T-helper 2 cell treated with Interferon-gamma antibody and Interleukin-4, amounts not matched to agents 5 μg/mL and 100 μg/mL, for 36 hours (primary cell): ENCODE measurements around the gene GBGT1.

Experiments
- DNase-seq: peaks from one replicate; pipeline ENCODE4 v3.0.0; 2021; ENCODE audit warnings: low spot score
- H3K27ac Mint-ChIP-seq: one replicate; pipeline ENCODE4 v1.8.0; 2021; ENCODE audit warnings: mild to moderate bottlenecking, mixed read lengths
- H3K27me3 Mint-ChIP-seq: one replicate; pipeline ENCODE4 v1.8.0; 2021; ENCODE audit warnings: low read depth, mixed read lengths
- H3K36me3 Mint-ChIP-seq: one replicate; pipeline ENCODE4 v1.8.0; 2021; ENCODE audit warnings: low read depth, mixed read lengths
- H3K4me1 Mint-ChIP-seq: one replicate; pipeline ENCODE4 v1.8.0; 2021; ENCODE audit warnings: low read depth, mixed read lengths
- H3K4me3 Mint-ChIP-seq: one replicate; pipeline ENCODE4 v1.8.0; 2022; ENCODE audit warnings: mild to moderate bottlenecking, moderate library complexity, mixed read lengths
- H3K9me3 Mint-ChIP-seq: one replicate; pipeline ENCODE4 v1.8.0; 2021; ENCODE audit warnings: mixed read lengths

GBGT1 gene

GRCh38 chr9:133139246-133140173, 24.2 kb downstream of the GBGT1 start:
- Mint-ChIP-seq H3K27me3 (no peaks in the 10 kb centered on the region), H3K27ac (peak overlapping the region; percentile 80), H3K36me3 (peaks cover 6% of the 10 kb centered on the region), H3K4me1 (peaks cover 56% of the 10 kb centered on the region), H3K9me3 (no peaks in the 10 kb centered on the region), H3K4me3 (no peak overlapping the region)
- DNase-seq, result no peak

GRCh38 chr9:133137451-133138231, 26.1 kb downstream of the GBGT1 start:
- H3K4me1 Mint-ChIP-seq, result peaks cover 55% of the 10 kb centered on the region
- H3K27ac Mint-ChIP-seq, result peak overlapping the region; percentile 100
- no peak for DNase-seq
- H3K27me3 Mint-ChIP-seq, result no peaks in the 10 kb centered on the region
- no peaks in the 10 kb centered on the region for H3K9me3 Mint-ChIP-seq
- peaks cover 9% of the 10 kb centered on the region for H3K36me3 Mint-ChIP-seq
- H3K4me3 Mint-ChIP-seq, result peak overlapping the region; percentile 71

- Mint-ChIP-seq H3K27ac (peak overlapping the region; percentile 100), H3K4me3 (peak overlapping the region; percentile 80), H3K27me3 (no peaks in the 10 kb centered on the region), H3K36me3 (peaks cover 18% of the 10 kb centered on the region), H3K9me3 (no peaks in the 10 kb centered on the region), H3K4me1 (peaks cover 55% of the 10 kb centered on the region)
- DNase-seq, result peak; percentile 72
Observed at GRCh38 chr9:133135146-133135745, 28.5 kb downstream of the GBGT1 start.

- peak overlapping the region; percentile 100 for H3K27ac Mint-ChIP-seq
- DNase-seq, result no peak
- H3K4me3 Mint-ChIP-seq, result peak overlapping the region; percentile 80
- peaks cover 55% of the 10 kb centered on the region for H3K4me1 Mint-ChIP-seq
- no peaks in the 10 kb centered on the region for H3K9me3 Mint-ChIP-seq
- peaks cover 18% of the 10 kb centered on the region for H3K36me3 Mint-ChIP-seq
- no peaks in the 10 kb centered on the region for H3K27me3 Mint-ChIP-seq
Observed at GRCh38 chr9:133134388-133135145, 29.1 kb downstream of the GBGT1 start.

- H3K4me1 Mint-ChIP-seq, result peaks cover 55% of the 10 kb centered on the region
- H3K4me3 Mint-ChIP-seq, result peak overlapping the region; percentile 80
- H3K27ac Mint-ChIP-seq, result peak overlapping the region; percentile 100
- DNase-seq, result peak; percentile 92
- H3K9me3 Mint-ChIP-seq, result no peaks in the 10 kb centered on the region
- H3K27me3 Mint-ChIP-seq, result no peaks in the 10 kb centered on the region
- H3K36me3 Mint-ChIP-seq, result peaks cover 16% of the 10 kb centered on the region
Observed at GRCh38 chr9:133133681-133134387, 29.9 kb downstream of the GBGT1 start.

- Mint-ChIP-seq H3K4me1 (peaks cover 48% of the 10 kb centered on the region), H3K36me3 (peaks cover 16% of the 10 kb centered on the region), H3K9me3 (no peaks in the 10 kb centered on the region), H3K27me3 (no peaks in the 10 kb centered on the region), H3K27ac (peak overlapping the region; percentile 100), H3K4me3 (peak overlapping the region; percentile 18)
- no peak for DNase-seq
Observed at GRCh38 chr9:133132174-133132573, 31.5 kb downstream of the GBGT1 start.

- Mint-ChIP-seq H3K27me3 (no peaks in the 10 kb centered on the region), H3K9me3 (no peaks in the 10 kb centered on the region), H3K4me3 (peak overlapping the region; percentile 58), H3K4me1 (peaks cover 46% of the 10 kb centered on the region), H3K27ac (peak overlapping the region; percentile 100), H3K36me3 (peaks cover 18% of the 10 kb centered on the region)
- no peak for DNase-seq
Observed at GRCh38 chr9:133131506-133131905, 32.2 kb downstream of the GBGT1 start.

- no peaks in the 10 kb centered on the region for H3K9me3 Mint-ChIP-seq
- no peaks in the 10 kb centered on the region for H3K27me3 Mint-ChIP-seq
- peaks cover 18% of the 10 kb centered on the region for H3K36me3 Mint-ChIP-seq
- peak overlapping the region; percentile 87 for H3K4me3 Mint-ChIP-seq
- no peak for DNase-seq
- peaks cover 45% of the 10 kb centered on the region for H3K4me1 Mint-ChIP-seq
- peak overlapping the region; percentile 100 for H3K27ac Mint-ChIP-seq
Observed at GRCh38 chr9:133130685-133131244, 32.9 kb downstream of the GBGT1 start.

- no peak for DNase-seq
- Mint-ChIP-seq H3K4me1 (peaks cover 40% of the 10 kb centered on the region), H3K27me3 (no peaks in the 10 kb centered on the region), H3K36me3 (peaks cover 20% of the 10 kb centered on the region), H3K27ac (peak overlapping the region; percentile 73), H3K4me3 (peak overlapping the region; percentile 87), H3K9me3 (no peaks in the 10 kb centered on the region)
Observed at GRCh38 chr9:133129001-133129795, 34.5 kb downstream of the GBGT1 start.

- peak overlapping the region; percentile 7 for H3K4me3 Mint-ChIP-seq
Observed at GRCh38 chr9:133128152-133128551, 35.6 kb downstream of the GBGT1 start.

GRCh38 chr9:133127340-133127981, 36.3 kb downstream of the GBGT1 start:
- peak overlapping the region; percentile 26 for H3K4me3 Mint-ChIP-seq
- DNase-seq, result no peak
- no peaks in the 10 kb centered on the region for H3K27me3 Mint-ChIP-seq
- peaks cover 19% of the 10 kb centered on the region for H3K36me3 Mint-ChIP-seq
- H3K9me3 Mint-ChIP-seq, result no peaks in the 10 kb centered on the region
- H3K27ac Mint-ChIP-seq, result no peak overlapping the region
- peaks cover 39% of the 10 kb centered on the region for H3K4me1 Mint-ChIP-seq

More at GRCh38 chr9:133128152-133128551, 35.6 kb downstream of the GBGT1 start:
- Mint-ChIP-seq H3K9me3 (no peaks in the 10 kb centered on the region), H3K36me3 (peaks cover 19% of the 10 kb centered on the region), H3K4me1 (peaks cover 39% of the 10 kb centered on the region), H3K27ac (peak overlapping the region; percentile 49), H3K27me3 (no peaks in the 10 kb centered on the region)
- no peak for DNase-seq
